GM10266 (cell line): Measurements from ENCODE around the gene COL12A1.

Experiments used
- DNase-seq: peaks from one replicate; pipeline ENCODE4 v3.0.0; 2012; ENCODE audit errors: extremely low spot score
- CTCF ChIP-seq: IDR thresholded peaks from 2 replicates; pipeline ENCODE4 v1.5.1; 2012; ENCODE audit warnings: mild to moderate bottlenecking, low read depth; ENCODE audit not compliant: control insufficient read depth, insufficient read depth; ENCODE audit errors: missing control alignments

The COL12A1 gene

GRCh38 chr6:75084018-75084417 lies 121.8 kb downstream of the COL12A1 start:
- no peak for DNase-seq
- TF ChIP-seq CTCF, result no peak

- no peak for TF ChIP-seq CTCF
- no peak for DNase-seq
Observed at GRCh38 chr6:75081921-75082320, 123.9 kb downstream of the COL12A1 start.

- no peak for DNase-seq
Observed at GRCh38 chr6:75081047-75081446, 124.8 kb downstream of the COL12A1 start.

GRCh38 chr6:75079589-75079988 lies 126.3 kb downstream of the COL12A1 start:
- no peak for DNase-seq
- TF ChIP-seq CTCF, result no peak

More at GRCh38 chr6:75081047-75081446, 124.8 kb downstream of the COL12A1 start:
- no peak for TF ChIP-seq CTCF

- TF ChIP-seq CTCF, result no peak
- no peak for DNase-seq
Observed at GRCh38 chr6:75077701-75078100, 128.2 kb downstream of the COL12A1 start.

GRCh38 chr6:75076009-75076408 lies 129.8 kb downstream of the COL12A1 start:
- TF ChIP-seq CTCF, result no peak
- no peak for DNase-seq

GRCh38 chr6:75070244-75070643 lies 135.6 kb downstream of the COL12A1 start:
- TF ChIP-seq CTCF, result no peak

GRCh38 chr6:75065523-75065922 lies 140.3 kb downstream of the COL12A1 start:
- no peak for DNase-seq
- TF ChIP-seq CTCF, result no peak

More at GRCh38 chr6:75070244-75070643, 135.6 kb downstream of the COL12A1 start:
- DNase-seq, result no peak
